ENCODE data around the gene MEGF6. TPM values are rescaled to one million over a fixed set of nuclear protein-coding genes. Genes with fewer than 3 reads are reported as not detected.
A peak's percentile ranks its signal among the peaks of the same experiment; 100 is the strongest.

Gene MEGF6
- total RNA-seq, 1 donor from 2014 or later, result 1.3 TPM

DNA sequence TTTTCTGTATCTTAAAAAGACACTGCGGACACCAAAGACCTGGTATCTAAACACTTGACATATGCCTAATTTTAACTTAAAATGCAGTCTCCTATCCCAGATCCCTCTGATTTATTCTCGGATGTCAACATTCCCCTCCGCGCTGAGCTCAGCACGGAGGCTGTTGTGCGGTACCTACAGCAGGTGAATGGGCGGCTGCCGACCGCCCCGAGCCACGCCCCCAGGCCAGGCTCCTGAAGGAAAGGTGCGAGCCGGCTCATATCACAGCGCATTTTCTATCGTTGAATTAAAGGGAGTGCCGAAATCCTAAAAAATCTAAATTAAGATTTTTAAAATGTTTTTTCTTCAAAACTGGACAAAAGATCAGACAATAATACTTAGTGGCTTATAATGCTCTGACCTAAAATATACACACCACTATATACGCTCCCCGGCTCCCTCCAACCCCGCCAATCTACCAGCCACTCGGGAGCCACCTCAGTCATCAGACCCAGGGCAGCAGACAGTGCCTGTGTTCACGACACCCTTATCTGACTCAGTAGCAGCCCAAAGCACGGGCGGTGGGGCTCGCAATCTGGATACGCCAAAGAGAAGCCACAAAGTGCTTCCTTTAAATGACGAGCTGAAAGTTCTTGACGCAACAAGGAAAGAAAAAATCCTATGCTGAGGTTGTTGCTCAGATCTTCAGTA is 34.5 kb upstream of the MEGF6 start:
- DNase-seq (ENCODE audit: low read depth) (no peak), FAIRE-seq (no peak)
- H3K27me3 ChIP-seq (ENCODE audit: control insufficient read depth, insufficient read depth, low read length), result peaks cover 4% of the 10 kb centered on the region
- H3K4me3 ChIP-seq (ENCODE audit: low read depth, low read length), result no peak overlapping the region
- TF ChIP-seq CTCF (IDR thresholded peaks at IDR 0.05; ENCODE audit: insufficient read depth, low read length, severe bottlenecking), result no peak
- peaks cover 7% of the 10 kb centered on the region for H3K36me3 ChIP-seq (ENCODE audit: control insufficient read depth, insufficient read depth, low read length)

GRCh38 chr1:3645247-3645646 is 33.9 kb upstream of the MEGF6 start:
- no peaks in the 10 kb centered on the region for H3K27me3 ChIP-seq (ENCODE audit: control insufficient read depth, insufficient read depth, low read length)
- DNase-seq (ENCODE audit: low read depth), result no peak

DNA sequence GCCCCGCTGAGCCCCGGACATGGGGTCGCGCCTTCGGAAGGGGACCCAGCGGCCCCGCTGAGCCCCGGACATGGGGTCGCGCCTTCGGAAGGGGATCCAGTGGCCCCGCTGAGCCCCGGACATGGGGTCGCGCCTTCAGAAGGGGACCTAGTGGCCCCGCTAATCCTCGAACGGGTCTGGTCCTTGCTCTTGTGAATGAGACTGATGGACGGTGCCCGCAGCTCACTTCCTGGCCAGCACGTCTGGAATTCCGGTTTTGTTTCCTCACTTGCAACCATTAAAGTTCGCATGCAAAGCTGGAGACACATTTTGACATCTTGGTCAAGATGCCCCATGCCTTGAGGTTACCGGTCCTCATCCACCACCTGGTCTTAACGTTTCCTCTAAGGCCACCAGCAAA is 33.0 kb upstream of the MEGF6 start:
- Histone ChIP-seq H3K4me3 (ENCODE audit: low read depth, low read length) (no peak overlapping the region), H3K36me3 (ENCODE audit: control insufficient read depth, insufficient read depth, low read length) (peaks cover 8% of the 10 kb centered on the region), H3K27me3 (ENCODE audit: control insufficient read depth, insufficient read depth, low read length) (no peaks in the 10 kb centered on the region)
- DNase-seq (ENCODE audit: low read depth), result no peak
- no peak for TF ChIP-seq CTCF (IDR thresholded peaks at IDR 0.05; ENCODE audit: insufficient read depth, low read length, severe bottlenecking)
- FAIRE-seq, result no peak

More at GRCh38 chr1:3645247-3645646, 33.9 kb upstream of the MEGF6 start:
- peaks cover 7% of the 10 kb centered on the region for H3K36me3 ChIP-seq (ENCODE audit: control insufficient read depth, insufficient read depth, low read length)
- TF ChIP-seq CTCF (IDR thresholded peaks at IDR 0.05; ENCODE audit: insufficient read depth, low read length, severe bottlenecking), result no peak
- no peak overlapping the region for H3K4me3 ChIP-seq (ENCODE audit: low read depth, low read length)
- FAIRE-seq, result no peak

- Histone ChIP-seq H3K36me3 (ENCODE audit: control insufficient read depth, insufficient read depth, low read length) (peaks cover 9% of the 10 kb centered on the region), H3K4me3 (ENCODE audit: low read depth, low read length) (no peak overlapping the region), H3K27me3 (ENCODE audit: control insufficient read depth, insufficient read depth, low read length) (no peaks in the 10 kb centered on the region)
- no peak for DNase-seq (ENCODE audit: low read depth)
- TF ChIP-seq CTCF (IDR thresholded peaks at IDR 0.05; ENCODE audit: insufficient read depth, low read length, severe bottlenecking), result no peak
- FAIRE-seq, result peak; percentile 7
Measured at GRCh38 chr1:3642919-3643675, 31.8 kb upstream of the MEGF6 start.

- no peak for DNase-seq (ENCODE audit: low read depth)
- no peak for TF ChIP-seq CTCF (IDR thresholded peaks at IDR 0.05; ENCODE audit: insufficient read depth, low read length, severe bottlenecking)
- H3K27me3 ChIP-seq (ENCODE audit: control insufficient read depth, insufficient read depth, low read length), result no peaks in the 10 kb centered on the region
- H3K4me3 ChIP-seq (ENCODE audit: low read depth, low read length), result no peak overlapping the region
- peaks cover 11% of the 10 kb centered on the region for H3K36me3 ChIP-seq (ENCODE audit: control insufficient read depth, insufficient read depth, low read length)
- no peak for FAIRE-seq
Measured at GRCh38 chr1:3641816-3642215, 30.5 kb upstream of the MEGF6 start.
